Smooth muscle cell (in vitro differentiated cells): ENCODE data around the gene PLCL2. TPM values are rescaled to one million over a fixed set of nuclear protein-coding genes. Genes with fewer than 3 reads are reported as not detected.

ENCODE experiments used
- DNase-seq: peaks from one replicate; lab custom pipeline; 2025; ENCODE audit not compliant: unreplicated experiment; lab: John Stamatoyannopoulos, UW
- H2AFZ ChIP-seq: fragments of 200-600 bp; sonication (generic); 2 replicates; pipeline ENCODE4 v1.6.0; 2016; ENCODE audit warnings: antibody characterized with exemption, low read depth, mild to moderate bottlenecking
- H3F3A ChIP-seq: fragments of 200-600 bp; sonication (generic); 2 replicates; pipeline ENCODE4 v1.6.0; 2017; ENCODE audit warnings: antibody characterized with exemption, low read depth
- H3K27ac ChIP-seq: fragments of 200-600 bp; sonication (generic); 2 replicates; pipeline ENCODE4 v1.5.1; 2016; ENCODE audit warnings: low read depth, mild to moderate bottlenecking
- H3K27me3 ChIP-seq: fragments of 200-600 bp; sonication (generic); 2 replicates; pipeline ENCODE4 v1.6.1; 2016; ENCODE audit warnings: low read depth, mild to moderate bottlenecking
- H3K36me3 ChIP-seq: fragments of 200-600 bp; sonication (generic); 2 replicates; pipeline ENCODE4 v1.5.1; 2016; ENCODE audit warnings: low read depth
- H3K4me1 ChIP-seq: fragments of 200-600 bp; sonication (generic); 2 replicates; pipeline ENCODE4 v1.5.1; 2016; ENCODE audit warnings: low read depth
- H3K4me2 ChIP-seq: fragments of 200-600 bp; sonication (generic); 2 replicates; pipeline ENCODE4 v1.6.0; 2016; ENCODE audit warnings: mild to moderate bottlenecking
- H3K4me3 ChIP-seq: fragments of 200-600 bp; sonication (generic); 2 replicates; pipeline ENCODE4 v1.5.1; 2016; ENCODE audit warnings: mild to moderate bottlenecking
- H3K79me2 ChIP-seq: fragments of 200-600 bp; sonication (generic); 2 replicates; pipeline ENCODE4 v1.6.0; 2016; ENCODE audit warnings: low read depth, mild to moderate bottlenecking
- H3K9ac ChIP-seq: fragments of 200-600 bp; sonication (generic); 2 replicates; pipeline ENCODE4 v1.6.0; 2016; ENCODE audit warnings: low read depth
- H3K9me3 ChIP-seq: fragments of 200-600 bp; sonication (generic); replicated peaks from 2 replicates; pipeline ENCODE4 v1.5.1; 2016; ENCODE audit warnings: low read depth
- H4K20me1 ChIP-seq: fragments of 200-600 bp; sonication (generic); 2 replicates; pipeline ENCODE4 v1.6.0; 2016; ENCODE audit warnings: low read depth
- WGBS: methylation state at CpG from one replicate; pipeline ENCODE4 v1.1.7; 2016; ENCODE audit warnings: low lambda C conversion rate; 5-methylcytosine and 5-hydroxymethylcytosine counted together
- polyA plus RNA-seq: library from polyadenylated mRNA; unstranded; fragments of >200 nt; fragmentation: Nextera tagmentation; extraction: Ambion mirVana; gene quantifications from 2 replicates; pipeline ENCODE4 v1.2.1, GENCODE V29; 2016
- total RNA-seq: library from RNA; depleted of rRNA; stranded (reverse); fragments of >200 nt; gene quantifications from 2 replicates; pipeline ENCODE4 v1.2.3, GENCODE V29; 2014
- TF ChIP-seq, protein P1 (sequence below): fragments of 200-600 bp; sonication (generic); IDR thresholded peaks from 2 replicates; pipeline ENCODE4 v1.5.1; 2017; ENCODE audit warnings: borderline replicate concordance, mild to moderate bottlenecking, antibody characterized with exemption; ENCODE audit not compliant: insufficient read depth, poor library complexity, severe bottlenecking

Gene PLCL2
- total and polyA plus RNA-seq, 2 experiments from 2014 or later: 2.1 to 5.0 TPM

DNA sequence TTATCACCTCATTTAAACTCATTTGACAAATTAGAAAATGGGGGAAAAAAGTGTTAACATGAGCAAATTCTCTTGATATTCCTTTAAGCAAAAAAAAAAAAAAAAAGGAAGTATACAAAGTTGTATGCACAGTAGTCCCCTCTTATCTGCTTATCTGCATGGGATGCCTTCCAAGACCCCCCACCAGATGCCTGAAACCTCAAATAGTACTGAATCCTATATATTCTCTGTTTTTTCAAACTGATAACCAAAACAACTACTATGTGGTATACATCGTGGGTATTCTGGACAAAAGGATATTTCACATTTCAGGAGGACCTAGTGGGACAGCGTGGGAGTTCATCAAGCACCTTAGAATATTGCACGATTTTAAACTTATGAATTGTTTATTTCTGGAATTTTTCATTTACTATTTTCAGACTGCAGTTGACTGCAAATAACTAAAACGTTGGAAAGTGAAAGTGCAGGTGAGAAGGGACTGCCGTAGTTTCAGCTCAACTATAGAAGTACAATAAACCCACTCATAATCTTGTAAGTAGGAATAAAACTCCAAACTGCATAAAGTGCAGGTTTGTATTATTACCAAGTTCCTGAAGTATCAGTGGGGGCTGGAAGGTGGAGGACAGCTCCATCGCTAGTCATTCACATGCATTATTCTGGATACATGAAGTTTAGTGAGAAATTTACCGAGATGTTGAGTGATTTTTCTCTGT, 43.6 kb upstream of the PLCL2 start:
- no peaks in the 10 kb centered on the region for H3F3A ChIP-seq
- H3K9ac ChIP-seq: no peak overlapping the region
- no peak overlapping the region for H3K27ac ChIP-seq
- no peak overlapping the region for H3K4me3 ChIP-seq
- WGBS: 89% methylated on average over 7 of the region's 7 CpGs
- H3K9me3 ChIP-seq: no peaks in the 10 kb centered on the region
- H2AFZ ChIP-seq: no peak overlapping the region
- DNase-seq: no peak
- no peaks in the 10 kb centered on the region for H3K79me2 ChIP-seq
- TF ChIP-seq, protein P1, sequence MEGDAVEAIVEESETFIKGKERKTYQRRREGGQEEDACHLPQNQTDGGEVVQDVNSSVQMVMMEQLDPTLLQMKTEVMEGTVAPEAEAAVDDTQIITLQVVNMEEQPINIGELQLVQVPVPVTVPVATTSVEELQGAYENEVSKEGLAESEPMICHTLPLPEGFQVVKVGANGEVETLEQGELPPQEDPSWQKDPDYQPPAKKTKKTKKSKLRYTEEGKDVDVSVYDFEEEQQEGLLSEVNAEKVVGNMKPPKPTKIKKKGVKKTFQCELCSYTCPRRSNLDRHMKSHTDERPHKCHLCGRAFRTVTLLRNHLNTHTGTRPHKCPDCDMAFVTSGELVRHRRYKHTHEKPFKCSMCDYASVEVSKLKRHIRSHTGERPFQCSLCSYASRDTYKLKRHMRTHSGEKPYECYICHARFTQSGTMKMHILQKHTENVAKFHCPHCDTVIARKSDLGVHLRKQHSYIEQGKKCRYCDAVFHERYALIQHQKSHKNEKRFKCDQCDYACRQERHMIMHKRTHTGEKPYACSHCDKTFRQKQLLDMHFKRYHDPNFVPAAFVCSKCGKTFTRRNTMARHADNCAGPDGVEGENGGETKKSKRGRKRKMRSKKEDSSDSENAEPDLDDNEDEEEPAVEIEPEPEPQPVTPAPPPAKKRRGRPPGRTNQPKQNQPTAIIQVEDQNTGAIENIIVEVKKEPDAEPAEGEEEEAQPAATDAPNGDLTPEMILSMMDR: no peak
- H4K20me1 ChIP-seq: no peaks in the 10 kb centered on the region
- peaks cover 8% of the 10 kb centered on the region for H3K4me1 ChIP-seq
- H3K36me3 ChIP-seq: no peaks in the 10 kb centered on the region
- no peak overlapping the region for H3K4me2 ChIP-seq
- H3K27me3 ChIP-seq: no peaks in the 10 kb centered on the region

DNA sequence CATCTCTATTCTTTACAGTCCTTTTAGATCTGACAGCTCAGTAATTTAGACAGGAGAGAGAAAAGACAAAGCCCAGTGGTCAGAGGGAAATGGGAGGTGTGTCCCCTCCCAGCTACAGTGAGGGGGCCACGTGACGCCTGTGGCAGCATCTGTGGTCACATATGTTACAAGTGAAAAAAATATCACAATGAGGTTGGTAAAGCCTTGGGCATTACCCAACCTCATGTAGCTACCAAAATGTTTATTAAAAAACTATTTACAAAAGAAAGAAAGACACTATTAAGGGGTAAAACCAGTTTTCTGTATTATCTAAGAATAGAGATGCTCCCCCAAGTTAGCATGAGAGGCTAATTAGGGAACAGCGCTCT, 42.9 kb upstream of the PLCL2 start:
- 85% methylated on average over 3 of the region's 3 CpGs for WGBS
- H2AFZ ChIP-seq: no peak overlapping the region
- no peaks in the 10 kb centered on the region for H4K20me1 ChIP-seq
- no peak overlapping the region for H3K27ac ChIP-seq
- no peaks in the 10 kb centered on the region for H3F3A ChIP-seq
- no peak for DNase-seq
- peaks cover 8% of the 10 kb centered on the region for H3K4me1 ChIP-seq
- TF ChIP-seq, protein P1: no peak
- H3K4me3 ChIP-seq: no peak overlapping the region
- no peaks in the 10 kb centered on the region for H3K79me2 ChIP-seq
- no peaks in the 10 kb centered on the region for H3K9me3 ChIP-seq
- H3K4me2 ChIP-seq: no peak overlapping the region
- no peak overlapping the region for H3K9ac ChIP-seq
- no peaks in the 10 kb centered on the region for H3K27me3 ChIP-seq
- no peaks in the 10 kb centered on the region for H3K36me3 ChIP-seq

DNA sequence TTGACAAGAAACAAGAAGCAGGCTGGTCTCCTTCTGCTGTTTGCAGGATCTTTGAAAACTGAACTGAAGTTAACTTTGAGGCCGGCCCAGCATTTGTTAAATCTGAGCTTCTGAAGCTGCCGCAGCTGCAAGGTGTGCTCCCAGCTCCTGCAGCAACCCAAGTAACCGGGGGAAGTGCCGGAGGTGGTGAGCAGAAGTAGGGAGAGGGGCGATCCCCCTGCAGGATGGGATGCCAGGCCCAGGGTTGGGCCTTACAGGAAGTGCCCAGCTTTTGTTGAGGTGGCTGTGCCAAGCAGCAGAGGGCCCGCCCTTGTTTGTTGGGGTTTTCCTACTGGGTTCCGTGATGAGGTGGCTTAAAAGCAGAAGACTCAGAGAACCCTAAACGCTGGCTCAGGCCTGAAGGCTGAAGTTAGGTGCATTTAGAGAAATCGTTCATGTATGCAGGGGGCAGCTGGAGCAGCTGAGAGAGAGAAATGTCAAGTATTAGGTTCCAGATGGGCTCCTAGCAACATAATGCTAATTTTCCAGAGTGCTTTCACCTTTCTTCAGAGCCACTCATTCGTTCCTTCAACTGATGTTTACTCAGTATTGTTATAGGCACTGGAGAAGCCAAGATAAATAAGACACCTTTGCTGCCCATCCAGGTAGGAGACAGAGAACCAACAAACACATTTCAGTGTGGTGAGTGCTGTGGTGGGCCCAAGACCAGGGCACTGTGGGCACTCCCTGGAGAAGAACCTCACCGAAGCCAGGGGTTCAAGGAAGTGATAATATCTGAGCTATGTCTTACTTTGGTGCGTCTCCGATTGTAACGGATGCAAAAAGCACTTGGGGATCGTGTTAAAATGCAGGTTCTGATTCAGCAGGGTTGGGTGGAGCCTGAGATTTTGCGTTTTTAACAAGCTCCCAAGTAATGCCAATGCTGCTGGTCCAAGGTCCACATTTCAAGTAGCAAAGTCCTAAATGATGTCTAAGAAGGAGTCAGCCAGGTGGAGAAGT, 42.2 kb upstream of the PLCL2 start:
- H3K27ac ChIP-seq: no peak overlapping the region
- no peak overlapping the region for H3K9ac ChIP-seq
- 90% methylated on average over 16 of the region's 16 CpGs for WGBS
- no peaks in the 10 kb centered on the region for H3K9me3 ChIP-seq
- no peak for DNase-seq
- H3F3A ChIP-seq: no peaks in the 10 kb centered on the region
- no peak overlapping the region for H2AFZ ChIP-seq
- H3K4me1 ChIP-seq: peaks cover 3% of the 10 kb centered on the region
- no peaks in the 10 kb centered on the region for H3K27me3 ChIP-seq
- H4K20me1 ChIP-seq: no peaks in the 10 kb centered on the region
- H3K79me2 ChIP-seq: no peaks in the 10 kb centered on the region
- no peak overlapping the region for H3K4me3 ChIP-seq
- TF ChIP-seq, protein P1: no peak
- H3K4me2 ChIP-seq: no peak overlapping the region
- no peaks in the 10 kb centered on the region for H3K36me3 ChIP-seq
